Gastroesophageal sphincter (tissue), 3 donors: ENCODE results near the gene SLC1A2.

Experiments
- CTCF ChIP-seq, 4 experiments: fragments of 200-600 bp in 2 of 4; fragments of 450-650 bp in 2 of 4; sonication (generic) in 1 of 4; IDR thresholded peaks; one replicate each; pipeline ENCODE4 v1.5.1; 2017 to 2019; ENCODE audit warnings: antibody characterized with exemption in 4 of 4, mild to moderate bottlenecking in 2 of 4, moderate library complexity in 2 of 4
- POLR2A ChIP-seq, 2 donors: fragments of 450-650 bp; IDR thresholded peaks; one replicate each; pipeline ENCODE4 v1.6.1; 2017; ENCODE audit warnings: antibody characterized with exemption in 2 of 2, mild to moderate bottlenecking in 2 of 2, moderate library complexity in 1 of 2

DNA sequence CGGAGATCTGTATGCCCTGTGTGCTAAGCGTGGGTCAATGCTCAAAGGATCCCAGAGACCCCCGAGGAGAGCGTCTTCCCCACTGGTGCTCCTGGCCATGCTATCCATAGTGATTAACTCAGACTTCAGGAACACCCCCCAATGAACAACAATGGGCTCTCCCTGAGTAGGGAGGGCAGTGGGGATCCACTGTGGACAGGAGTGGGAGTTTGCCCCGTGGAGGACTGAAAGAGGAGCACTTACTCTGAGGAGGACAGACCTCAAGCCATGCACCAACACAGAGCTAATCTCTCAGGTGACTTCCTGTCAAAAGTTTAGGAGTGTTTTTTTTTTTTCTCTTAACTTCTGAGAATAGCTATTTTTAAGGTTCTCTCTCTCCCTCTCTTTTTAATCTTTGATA lies 24.4 kb downstream of the SLC1A2 start:
- no peak for TF ChIP-seq POLR2A (IDR thresholded peaks at IDR 0.05)
- TF ChIP-seq CTCF (IDR thresholded peaks at IDR 0.05): no peak
